Hepatocyte (in vitro differentiated cells): ENCODE data around the gene RNF169. TPM values are rescaled to one million over a fixed set of nuclear protein-coding genes. Genes with fewer than 3 reads are reported as not detected.

ENCODE experiments used
- DNase-seq: peaks from one replicate; pipeline ENCODE4 v3.0.0-alpha.2; 2016; ENCODE audit warnings: low spot score
- H2AFZ ChIP-seq: fragments of 200-600 bp; sonication (generic); 2 replicates; pipeline ENCODE4 v1.6.0; 2016; ENCODE audit warnings: antibody characterized with exemption, mild to moderate bottlenecking
- H3K27ac ChIP-seq: fragments of 200-600 bp; sonication (generic); 2 replicates; pipeline ENCODE4 v1.5.1; 2016; ENCODE audit warnings: mild to moderate bottlenecking
- H3K27me3 ChIP-seq: fragments of 200-600 bp; sonication (generic); 2 replicates; pipeline ENCODE4 v1.6.1; 2016
- H3K36me3 ChIP-seq: fragments of 200-600 bp; sonication (generic); replicated peaks from 2 replicates; pipeline ENCODE4 v1.5.1; 2016; ENCODE audit warnings: low read depth; ENCODE audit not compliant: insufficient read depth
- H3K4me1 ChIP-seq: fragments of 200-600 bp; sonication (generic); 2 replicates; pipeline ENCODE4 v1.5.1; 2016; ENCODE audit warnings: mild to moderate bottlenecking, moderate library complexity; ENCODE audit not compliant: insufficient read depth
- H3K4me2 ChIP-seq: fragments of 200-600 bp; sonication (generic); 2 replicates; pipeline ENCODE4 v1.6.0; 2016
- H3K4me3 ChIP-seq: fragments of 200-600 bp; sonication (generic); 2 replicates; pipeline ENCODE4 v1.5.1; 2016; ENCODE audit warnings: mild to moderate bottlenecking
- H3K79me2 ChIP-seq: fragments of 200-600 bp; sonication (generic); 2 replicates; pipeline ENCODE4 v1.6.0; 2017; ENCODE audit warnings: mild to moderate bottlenecking
- H3K9me2 ChIP-seq: fragments of 200-600 bp; sonication (generic); replicated peaks from 2 replicates; pipeline ENCODE4 v1.6.0; 2017; ENCODE audit warnings: mild to moderate bottlenecking; ENCODE audit not compliant: insufficient read depth
- H3K9me3 ChIP-seq: fragments of 200-600 bp; sonication (generic); 2 replicates; pipeline ENCODE4 v1.5.1; 2016; ENCODE audit warnings: low read depth, mild to moderate bottlenecking
- H4K20me1 ChIP-seq: fragments of 200-600 bp; sonication (generic); 2 replicates; pipeline ENCODE4 v1.6.0; 2016; ENCODE audit warnings: mild to moderate bottlenecking; ENCODE audit not compliant: insufficient read depth, poor library complexity, severe bottlenecking
- CTCF ChIP-seq: fragments of 200-600 bp; sonication (generic); IDR thresholded peaks from 2 replicates; pipeline ENCODE4 v1.5.1; 2016; ENCODE audit warnings: antibody characterized with exemption, mild to moderate bottlenecking; ENCODE audit not compliant: poor library complexity
- EZH2 ChIP-seq: fragments of 200-600 bp; sonication (generic); IDR thresholded peaks from 2 replicates; pipeline ENCODE4 v1.6.1; 2016; ENCODE audit warnings: antibody characterized with exemption, mild to moderate bottlenecking, borderline replicate concordance
- EZH2phosphoT487 ChIP-seq: fragments of 200-600 bp; sonication (generic); IDR thresholded peaks from one replicate; pipeline ENCODE4 v1.6.1; 2018; ENCODE audit warnings: antibody characterized with exemption, mild to moderate bottlenecking, low read depth, moderate library complexity; ENCODE audit not compliant: unreplicated experiment, severe bottlenecking
- WGBS: methylation state at CpG from one replicate; pipeline ENCODE4 v1.1.6; 2016; ENCODE audit warnings: low lambda C conversion rate; ENCODE audit errors: missing lambda C conversion rate; 5-methylcytosine and 5-hydroxymethylcytosine counted together
- polyA plus RNA-seq: library from polyadenylated mRNA; unstranded; fragments of >200 nt; fragmentation: Nextera tagmentation; extraction: Ambion mirVana; gene quantifications from 2 replicates; pipeline ENCODE4 v1.2.1, GENCODE V29; 2016
- total RNA-seq: library from RNA; depleted of rRNA; stranded (reverse); fragments of >200 nt; gene quantifications from 2 replicates; pipeline ENCODE4 v1.2.3, GENCODE V29; 2014

Gene RNF169
- total and polyA plus RNA-seq, 2 experiments from 2014 or later = 2.4 to 18.8 TPM

DNA sequence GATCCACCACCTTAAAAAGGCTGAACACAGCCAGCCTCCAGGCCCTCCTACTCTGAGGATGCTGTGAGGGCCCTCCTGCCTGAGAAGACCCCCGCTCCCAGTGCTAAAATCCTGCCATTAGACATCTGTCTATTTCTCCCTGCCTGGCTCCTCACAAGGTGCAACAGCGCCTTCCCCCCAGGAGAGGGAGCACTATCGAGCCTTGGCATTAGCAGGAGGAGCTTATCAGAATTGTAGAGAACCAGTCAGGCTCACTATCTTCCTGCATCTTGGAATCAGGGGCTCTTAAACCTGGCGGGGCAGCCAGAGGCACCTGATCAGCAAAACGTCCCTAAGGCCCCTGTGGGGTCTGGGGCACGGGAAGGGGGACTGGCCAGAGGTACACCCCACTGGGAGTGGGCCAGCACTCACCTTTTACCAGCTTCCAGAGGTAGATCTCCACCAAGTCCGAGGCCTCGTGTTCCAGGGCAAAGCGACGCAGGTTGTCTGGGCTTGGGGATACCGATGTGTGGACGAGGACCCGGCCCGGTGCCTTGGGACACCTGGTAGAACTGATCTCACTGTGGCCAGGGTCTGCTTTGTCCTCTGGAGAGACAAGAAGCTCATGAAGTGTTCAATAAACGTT, 46.2 kb upstream of the RNF169 start:
- 61% methylated on average over 15 of the region's 15 CpGs for WGBS
- no peak overlapping the region for H3K4me2 ChIP-seq
- no peaks in the 10 kb centered on the region for H3K27me3 ChIP-seq
- no peaks in the 10 kb centered on the region for H3K9me2 ChIP-seq
- H3K27ac ChIP-seq = no peak overlapping the region
- H3K36me3 ChIP-seq = no peaks in the 10 kb centered on the region
- no peaks in the 10 kb centered on the region for H3K9me3 ChIP-seq
- H3K4me3 ChIP-seq = no peak overlapping the region
- no peaks in the 10 kb centered on the region for H3K79me2 ChIP-seq
- no peaks in the 10 kb centered on the region for H4K20me1 ChIP-seq
- DNase-seq = peak; percentile 78
- no peak overlapping the region for H2AFZ ChIP-seq
- TF ChIP-seq CTCF (peak; percentile 82), EZH2 (no peak), EZH2phosphoT487 (no peak)
- H3K4me1 ChIP-seq = no peaks in the 10 kb centered on the region

- no peaks in the 10 kb centered on the region for H3K79me2 ChIP-seq
- H2AFZ ChIP-seq = no peak overlapping the region
- H3K9me3 ChIP-seq = no peaks in the 10 kb centered on the region
- H3K4me1 ChIP-seq = no peaks in the 10 kb centered on the region
- no peaks in the 10 kb centered on the region for H4K20me1 ChIP-seq
- TF ChIP-seq EZH2phosphoT487 (no peak), EZH2 (no peak), CTCF (no peak)
- 95% methylated on average over 13 of the region's 13 CpGs for WGBS
- H3K27me3 ChIP-seq = no peaks in the 10 kb centered on the region
- H3K9me2 ChIP-seq = no peaks in the 10 kb centered on the region
- no peak overlapping the region for H3K4me2 ChIP-seq
- no peak for DNase-seq
- H3K27ac ChIP-seq = no peak overlapping the region
- no peak overlapping the region for H3K4me3 ChIP-seq
- no peaks in the 10 kb centered on the region for H3K36me3 ChIP-seq
These were observed 45.4 kb upstream of the RNF169 start for GRCh38 chr11:74703211-74703610.

GRCh38 chr11:74707182-74707581, 41.5 kb upstream of the RNF169 start:
- H3K27ac ChIP-seq = no peak overlapping the region
- WGBS = 98% methylated on average over 3 of the region's 3 CpGs
- no peak for TF ChIP-seq CTCF
- no peak for TF ChIP-seq EZH2
- TF ChIP-seq EZH2phosphoT487 = no peak

More at GRCh38 chr11:74707182-74707581, 41.5 kb upstream of the RNF169 start:
- Histone ChIP-seq H3K9me3 (no peaks in the 10 kb centered on the region), H3K36me3 (no peaks in the 10 kb centered on the region), H3K27me3 (no peaks in the 10 kb centered on the region), H3K79me2 (no peaks in the 10 kb centered on the region), H4K20me1 (no peaks in the 10 kb centered on the region), H2AFZ (no peak overlapping the region), H3K4me3 (no peak overlapping the region), H3K4me1 (peaks cover 10% of the 10 kb centered on the region), H3K4me2 (no peak overlapping the region), H3K9me2 (no peaks in the 10 kb centered on the region)
- DNase-seq = no peak
